ENCODE results near the gene TPSAB1. TPM values are rescaled to one million over a fixed set of nuclear protein-coding genes. Genes with fewer than 3 reads are reported as not detected.

Gene TPSAB1
- total RNA-seq, 1 experiment from 2014 or later: not detected

GRCh38 chr16:1257561-1258224 is 17.2 kb downstream of the TPSAB1 start:
- BruUV-seq (replicated peaks): no TSS peak
- Histone ChIP-seq H3K27ac (ENCODE audit: low read length) (no peak overlapping the region), H3K4me1 (ENCODE audit: control insufficient read depth, insufficient read depth, low read length) (no peaks in the 10 kb centered on the region; the same call in 1 of the 2 replicates), H3K27me3 (ENCODE audit: control insufficient read depth, insufficient read depth, low read length) (no peaks in the 10 kb centered on the region), H3K9me3 (ENCODE audit: control insufficient read depth, insufficient read depth, low read depth, low read length) (no peaks in the 10 kb centered on the region), H3K36me3 (ENCODE audit: control insufficient read depth, insufficient read depth, low read length) (no peaks in the 10 kb centered on the region), H3K4me3 (ENCODE audit: low read depth in 2 of 2, low read length in 2 of 2) (no peak overlapping the region)
- POLR2A ChIA-PET: no interaction called here
- intact Hi-C loops (cut with micrococcal nuclease; ENCODE audit: unreplicated experiment): no loop called here
- DNase-seq (ENCODE audit: low read depth, low spot score) (no peak), ATAC-seq (0 out of 2 replicates have a peak, but pooled peaks have one; percentile 2)
- no peak for TF ChIP-seq TCF7L2 (IDR thresholded peaks at IDR 0.05; ENCODE audit: low read depth, low read length)
- TF ChIP-seq POLR2AphosphoS5 (IDR thresholded peaks at IDR 0.05; ENCODE audit: low read depth, low read length): no peak
- TF ChIP-seq REST (IDR thresholded peaks at IDR 0.05; ENCODE audit: insufficient read depth in 1 of 2, low read depth in 2 of 2, low read length in 1 of 2): no peak
- no peak for TF ChIP-seq CTCF (IDR thresholded peaks at IDR 0.05)
- no peak for TF ChIP-seq SIN3A (IDR thresholded peaks at IDR 0.05; ENCODE audit: borderline replicate concordance, insufficient read depth, low read depth, low read length)
- CTCF ChIA-PET: no interaction called here
- in situ Hi-C loops (cut with HindIII; ENCODE audit: low pct_unique_long_range_greater_than_20kb, low sequenced_read_pairs): no loop called here

DNA sequence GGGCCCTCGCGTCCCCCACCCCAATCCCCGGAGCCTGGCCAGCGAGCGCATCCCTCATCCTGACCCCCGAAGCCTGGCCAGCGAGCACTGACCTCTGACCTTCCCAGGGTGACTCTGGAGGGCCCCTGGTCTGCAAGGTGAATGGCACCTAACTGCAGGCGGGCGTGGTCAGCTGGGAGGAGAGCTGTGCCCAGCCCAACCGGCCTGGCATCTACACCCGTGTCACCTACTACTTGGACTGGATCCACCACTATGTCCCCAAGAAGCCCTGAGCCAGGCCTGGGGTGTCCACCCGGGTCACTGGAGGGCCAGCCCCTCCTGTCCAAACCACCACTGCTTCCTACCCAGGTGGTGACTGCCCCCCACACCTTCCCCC is 17.7 kb downstream of the TPSAB1 start:
- CTCF ChIA-PET: no interaction called here
- ATAC-seq: no peak

More for the DNA sequence above, 17.7 kb downstream of the TPSAB1 start:
- in situ Hi-C loops (cut with HindIII; ENCODE audit: low pct_unique_long_range_greater_than_20kb, low sequenced_read_pairs): no loop called here
- H3K27me3 ChIP-seq (ENCODE audit: control insufficient read depth, insufficient read depth, low read length): no peaks in the 10 kb centered on the region
- TF ChIP-seq TCF7L2 (IDR thresholded peaks at IDR 0.05; ENCODE audit: low read depth, low read length) (no peak), POLR2AphosphoS5 (IDR thresholded peaks at IDR 0.05; ENCODE audit: low read depth, low read length) (no peak), REST (IDR thresholded peaks at IDR 0.05; ENCODE audit: insufficient read depth in 1 of 2, low read depth in 2 of 2, low read length in 1 of 2) (no peak), SIN3A (IDR thresholded peaks at IDR 0.05; ENCODE audit: borderline replicate concordance, insufficient read depth, low read depth, low read length) (no peak), CTCF (IDR thresholded peaks at IDR 0.05) (no peak)
- H3K4me1 ChIP-seq (ENCODE audit: control insufficient read depth, insufficient read depth, low read length): no peaks in the 10 kb centered on the region; the same call in 1 of the 2 replicates
- H3K4me3 ChIP-seq (ENCODE audit: low read depth in 2 of 2, low read length in 2 of 2): no peak overlapping the region
- intact Hi-C loops (cut with micrococcal nuclease; ENCODE audit: unreplicated experiment): no loop called here
- POLR2A ChIA-PET: interaction anchor here (0.6 kb wide), 1 partner anchor 18 kb away, joined by 3 read pairs; no protein-coding TSS in a partner anchor
- no peak overlapping the region for H3K27ac ChIP-seq (ENCODE audit: low read length)
- DNase-seq (ENCODE audit: low read depth, low spot score): no peak
- no TSS peak for BruUV-seq (replicated peaks)
- H3K36me3 ChIP-seq (ENCODE audit: control insufficient read depth, insufficient read depth, low read length): no peaks in the 10 kb centered on the region
- no peaks in the 10 kb centered on the region for H3K9me3 ChIP-seq (ENCODE audit: control insufficient read depth, insufficient read depth, low read depth, low read length)
